ENCODE results near the gene EML3.
A peak's percentile ranks its signal among the peaks of the same experiment; 100 is the strongest.

DNA sequence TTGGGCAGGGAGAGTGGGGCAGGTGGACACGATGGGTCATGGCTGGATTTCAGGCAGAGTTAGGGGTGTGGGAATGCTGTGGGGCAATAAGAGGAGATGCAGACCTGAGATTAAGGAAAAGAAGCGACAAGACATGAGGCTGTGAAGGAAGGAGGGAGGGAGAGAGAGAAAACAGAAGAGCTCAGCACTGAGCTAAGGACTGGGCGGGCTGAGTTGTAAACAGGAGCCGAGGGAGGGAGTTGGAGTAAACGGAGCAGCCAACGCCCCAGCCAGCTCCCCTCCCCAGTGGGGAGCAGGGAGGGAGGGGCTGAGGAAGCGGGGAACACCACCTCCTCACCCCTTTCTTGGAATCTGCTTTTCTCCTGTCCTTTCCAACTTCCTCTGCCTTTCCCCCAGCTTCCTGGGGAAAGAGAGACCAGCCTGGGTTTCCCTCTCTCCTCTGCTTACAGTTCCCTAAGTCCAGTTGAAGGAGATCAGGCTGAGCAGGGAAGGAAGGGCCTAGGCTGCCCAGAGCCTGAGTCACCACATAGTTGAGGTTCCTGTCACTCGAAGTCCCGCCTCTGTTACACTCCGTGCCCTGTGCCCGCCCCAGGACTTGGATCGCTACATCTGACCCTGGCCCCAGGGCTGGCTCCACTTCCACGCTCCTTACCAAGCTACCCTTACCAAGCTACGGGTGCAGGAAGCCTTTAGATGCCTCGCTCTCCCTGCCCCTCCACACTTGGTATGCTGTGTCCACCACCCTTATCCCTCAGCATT, 59.3 kb downstream of the EML3 start:
- TF ChIP-seq POLR2A (IDR thresholded peaks at IDR 0.05; ENCODE audit: low read length) (peak; percentile 56), GATA1 (IDR thresholded peaks at IDR 0.05; ENCODE audit: low read depth, low read length) (no peak)
